HFF-Myc (cell line): ENCODE data around the gene FLYWCH1.

Experiments
- DNase-seq: peaks from one replicate; pipeline ENCODE4 v3.0.0-alpha.2; 2011; ENCODE audit warnings: low read depth; ENCODE audit errors: extremely low read depth
- H3K4me3 ChIP-seq: replicated peaks from 2 replicates; pipeline ENCODE4 v1.5.1; 2011; ENCODE audit warnings: low read depth, mild to moderate bottlenecking, control low read depth, low read length
- TF ChIP-seq, protein P1 (sequence below): IDR thresholded peaks from 2 replicates; pipeline ENCODE4 v1.5.1; 2012; ENCODE audit warnings: mild to moderate bottlenecking, low read depth, low read length, control low read depth; ENCODE audit errors: missing control alignments

The FLYWCH1 gene

DNA sequence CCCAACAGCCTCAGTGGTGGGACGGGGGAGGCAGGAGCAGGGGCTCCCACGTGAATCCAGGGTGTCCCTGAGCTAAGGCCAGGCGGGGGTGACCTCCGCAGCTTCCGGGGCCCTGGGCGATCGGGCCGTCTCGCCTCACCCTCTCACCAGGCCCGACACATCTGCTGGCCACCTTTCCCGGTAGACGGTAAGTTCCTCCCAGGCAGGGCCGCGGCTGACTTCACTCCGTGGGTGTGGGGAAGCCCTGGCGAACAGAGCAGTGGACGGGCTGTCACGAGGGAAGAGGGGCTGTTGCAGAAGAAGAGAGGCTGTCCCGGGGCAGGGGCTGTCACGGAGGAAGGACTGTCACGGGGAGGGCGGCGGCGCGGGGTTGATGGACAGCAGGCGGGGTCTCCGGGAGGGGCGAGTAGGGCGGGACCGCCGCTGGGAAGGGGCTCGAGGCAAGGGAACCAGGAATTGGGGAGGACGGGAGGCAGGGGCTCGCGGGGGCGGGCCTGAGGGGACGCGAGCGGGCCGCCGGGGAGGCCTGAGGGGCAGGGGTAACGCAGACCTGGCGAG, 68.0 kb downstream of the FLYWCH1 start:
- DNase-seq: no peak
- H3K4me3 ChIP-seq: peak overlapping the region; percentile 65
- TF ChIP-seq, protein P1, sequence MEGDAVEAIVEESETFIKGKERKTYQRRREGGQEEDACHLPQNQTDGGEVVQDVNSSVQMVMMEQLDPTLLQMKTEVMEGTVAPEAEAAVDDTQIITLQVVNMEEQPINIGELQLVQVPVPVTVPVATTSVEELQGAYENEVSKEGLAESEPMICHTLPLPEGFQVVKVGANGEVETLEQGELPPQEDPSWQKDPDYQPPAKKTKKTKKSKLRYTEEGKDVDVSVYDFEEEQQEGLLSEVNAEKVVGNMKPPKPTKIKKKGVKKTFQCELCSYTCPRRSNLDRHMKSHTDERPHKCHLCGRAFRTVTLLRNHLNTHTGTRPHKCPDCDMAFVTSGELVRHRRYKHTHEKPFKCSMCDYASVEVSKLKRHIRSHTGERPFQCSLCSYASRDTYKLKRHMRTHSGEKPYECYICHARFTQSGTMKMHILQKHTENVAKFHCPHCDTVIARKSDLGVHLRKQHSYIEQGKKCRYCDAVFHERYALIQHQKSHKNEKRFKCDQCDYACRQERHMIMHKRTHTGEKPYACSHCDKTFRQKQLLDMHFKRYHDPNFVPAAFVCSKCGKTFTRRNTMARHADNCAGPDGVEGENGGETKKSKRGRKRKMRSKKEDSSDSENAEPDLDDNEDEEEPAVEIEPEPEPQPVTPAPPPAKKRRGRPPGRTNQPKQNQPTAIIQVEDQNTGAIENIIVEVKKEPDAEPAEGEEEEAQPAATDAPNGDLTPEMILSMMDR: no peak

DNA sequence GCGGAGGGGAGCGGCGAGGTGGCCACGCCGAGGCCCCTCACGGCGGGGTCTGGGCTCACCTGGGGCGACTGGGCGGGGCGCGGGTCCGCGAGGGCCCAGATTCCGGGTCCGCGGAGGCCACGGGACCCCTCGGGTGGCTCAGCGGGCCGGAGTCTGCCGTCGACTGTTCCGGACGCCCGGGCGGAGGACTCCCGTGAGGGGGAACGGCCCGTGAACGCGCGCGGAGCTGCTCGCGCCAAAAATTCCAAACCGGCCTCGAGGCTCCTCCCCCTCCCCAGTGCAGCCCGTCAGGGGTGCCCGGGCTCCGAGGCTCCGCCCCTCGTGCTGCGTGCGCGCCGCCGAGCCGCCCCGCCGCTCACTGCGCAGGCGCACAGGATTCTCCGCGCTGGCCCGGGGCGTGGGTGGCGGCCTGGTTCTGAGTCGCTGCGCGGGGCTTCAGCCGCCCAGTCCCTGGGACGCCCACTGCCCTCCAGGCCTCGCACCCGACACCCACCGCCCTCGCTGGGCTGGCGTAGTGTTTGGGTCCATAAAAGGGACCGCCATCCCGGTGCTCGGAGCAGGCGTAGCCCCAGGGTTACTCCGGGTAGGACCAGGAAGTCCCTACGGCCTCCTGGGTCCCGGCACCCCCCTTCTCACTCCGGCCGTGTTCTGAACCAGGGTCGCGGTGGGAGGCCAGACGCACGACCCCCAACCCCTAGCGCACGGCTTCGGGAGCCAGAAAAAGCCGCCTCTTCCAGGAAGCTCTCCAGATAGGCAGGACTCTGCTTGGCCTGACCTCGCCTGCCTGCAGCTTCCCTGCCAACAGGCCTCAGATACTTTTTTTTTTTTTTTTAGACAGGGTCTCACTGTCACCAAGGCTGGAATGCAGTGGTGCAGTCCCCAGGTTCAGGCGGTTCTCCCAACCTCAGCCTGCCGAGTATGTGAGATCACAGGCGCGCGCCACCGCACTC, 68.8 kb downstream of the FLYWCH1 start, which contains the start of gene PKMYT1:
TSS of gene PKMYT1 (minus strand) at position 220 of the 950 bp plus-strand sequence. CDS start 789 bp downstream, outside the sequence.
- peak within 1 kb of the TSS; percentile 65 for H3K4me3 ChIP-seq
- DNase-seq: peak; percentile 42
- TF ChIP-seq, protein P1: no peak

DNA sequence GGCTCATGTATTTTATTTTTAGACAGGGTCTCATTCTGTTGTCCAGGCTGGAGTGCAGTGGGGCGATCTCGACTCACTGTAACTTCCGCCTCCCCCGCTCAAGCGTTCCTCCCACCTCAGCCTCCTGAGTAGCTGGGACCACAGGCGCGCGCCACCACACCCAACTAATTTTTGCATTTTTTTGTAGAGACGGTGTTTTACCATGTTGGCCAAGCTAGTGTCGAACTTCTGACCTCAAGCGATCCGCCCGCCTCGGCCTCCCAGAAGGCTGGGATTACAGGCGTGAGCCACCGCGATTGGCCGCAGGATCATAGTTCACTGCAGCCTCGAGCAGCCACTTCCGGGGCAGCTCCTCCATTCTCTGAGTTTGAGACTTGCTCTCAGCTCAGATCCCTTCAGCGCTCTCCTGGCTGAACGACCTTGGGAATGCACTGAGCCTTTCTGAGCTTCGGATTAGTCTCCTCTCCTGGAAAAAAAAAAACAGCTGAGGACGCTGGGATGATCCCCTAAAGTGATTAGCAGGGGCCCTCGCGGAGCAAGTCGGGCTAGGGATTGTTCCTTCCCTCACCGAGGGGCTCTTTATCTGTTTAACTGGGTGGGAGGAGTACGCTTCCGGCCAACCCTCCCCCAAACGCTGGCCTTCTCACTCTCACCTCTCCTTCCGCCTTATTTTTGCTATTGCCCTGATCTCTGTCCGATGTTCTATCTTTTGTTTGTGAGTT, 69.6 kb downstream of the FLYWCH1 start:
- H3K4me3 ChIP-seq: peak overlapping the region; percentile 65
- DNase-seq: no peak
- TF ChIP-seq, protein P1: no peak

DNA sequence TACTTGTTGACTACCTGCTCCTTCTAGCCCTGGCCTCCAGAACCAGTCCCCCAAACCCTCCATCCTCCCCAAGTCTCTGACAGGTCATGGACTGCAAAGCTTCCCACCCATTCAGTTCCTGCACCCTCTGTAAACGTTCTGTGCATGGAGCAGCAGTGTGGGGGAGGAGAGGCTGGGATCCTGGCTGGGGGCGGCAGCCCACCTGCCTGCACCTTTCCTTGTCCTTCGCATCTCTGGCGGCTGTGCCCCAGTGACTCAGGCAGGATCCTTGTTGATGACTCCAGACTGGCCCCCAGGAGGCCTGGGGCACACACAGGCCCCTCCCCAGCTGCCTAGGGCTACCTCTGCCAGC, 70.1 kb downstream of the FLYWCH1 start:
- H3K4me3 ChIP-seq: no peak overlapping the region
- TF ChIP-seq, protein P1: no peak
- DNase-seq: no peak

DNA sequence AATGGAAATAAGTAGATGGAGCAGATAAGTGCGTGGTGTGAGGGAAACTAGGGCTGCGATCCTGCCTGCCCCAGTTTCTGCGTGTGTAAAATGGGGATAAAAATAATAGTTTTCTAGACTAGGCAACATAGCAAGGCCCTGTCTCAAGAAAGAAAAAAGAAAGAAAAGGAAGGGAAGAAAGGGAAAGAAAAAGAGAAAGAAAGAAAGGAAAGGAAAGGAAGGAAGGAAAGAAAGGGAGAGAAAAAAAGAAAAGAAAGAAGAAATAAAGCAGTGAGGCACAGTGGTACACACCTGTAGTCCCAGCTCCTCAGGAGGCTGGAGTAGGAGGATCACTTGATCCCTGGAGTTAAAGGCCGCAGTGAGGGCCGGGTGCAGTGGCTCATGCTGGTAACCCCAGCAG, 70.7 kb downstream of the FLYWCH1 start:
- no peak overlapping the region for H3K4me3 ChIP-seq
- no peak for DNase-seq
- TF ChIP-seq, protein P1: no peak

DNA sequence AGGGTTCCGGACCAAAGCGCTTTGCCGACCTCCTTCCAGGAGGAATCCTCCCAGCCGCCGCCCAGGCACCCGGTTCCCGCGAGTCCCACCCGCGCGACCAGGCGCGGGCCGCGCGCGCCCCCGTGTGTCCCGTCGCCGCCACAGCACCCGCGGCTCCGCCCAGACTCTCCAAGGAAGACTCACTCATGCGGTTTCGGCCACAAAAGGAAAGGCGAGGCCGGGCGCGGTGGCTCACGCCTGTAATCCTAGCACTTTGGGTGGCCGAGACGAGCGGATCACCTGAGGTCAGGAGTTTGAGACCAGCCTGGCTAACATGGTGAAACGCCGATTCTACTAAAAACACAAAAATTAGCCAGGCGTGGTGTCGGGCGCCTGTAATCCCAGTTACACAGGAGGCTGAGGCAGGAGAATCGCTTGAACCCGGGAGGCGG, 72.0 kb downstream of the FLYWCH1 start:
- no peak overlapping the region for H3K4me3 ChIP-seq
- TF ChIP-seq, protein P1: peak; percentile 72
- no peak for DNase-seq
